K562 (cell line): Measurements from ENCODE around the gene DAP. TPM values are rescaled to one million over a fixed set of nuclear protein-coding genes. Genes with fewer than 3 reads are reported as not detected.

Experiments used
- CAMTA2 ChIP-seq: fragments of 250-450 bp; sonication (Bioruptor Pico); conservative IDR thresholded peaks from 2 replicates; pipeline ENCODE4 v1.5.1; 2022
- KAT8 ChIP-seq: fragments of 450-650 bp; IDR thresholded peaks from 2 replicates; pipeline ENCODE4 v1.6.1; 2016; ENCODE audit warnings: low read depth, mild to moderate bottlenecking
- KDM1A ChIP-seq, 2 experiments: fragments of 450-650 bp; IDR thresholded peaks; 2 replicates each; pipeline ENCODE4 v1.6.1; 2016; ENCODE audit warnings: mild to moderate bottlenecking in 2 of 2
- MYBL2 ChIP-seq, 2 experiments: fragments of 450-650 bp in 1 of 2; sonication (generic) in 1 of 2; formaldehyde crosslinking in 1 of 2; IDR thresholded peaks; 2 replicates each; pipeline versions ENCODE4 v1.6.1 to v1.8.1; 2017 to 2022; ENCODE audit warnings: borderline replicate concordance in 1 of 2, inconsistent platforms in 1 of 2, low read depth in 1 of 2, mild to moderate bottlenecking in 1 of 2, missing genetic modification reagents in 1 of 2, moderate library complexity in 1 of 2
- U2AF2 ChIP-seq: fragments of 200-400 bp; formaldehyde crosslinking; optimal IDR thresholded peaks from 2 replicates; pipeline ENCODE3; 2017; ENCODE audit warnings: low read depth, mild to moderate bottlenecking, low read length
- ZBED1 ChIP-seq: IDR thresholded peaks from 2 replicates; pipeline ENCODE4 v1.6.1; 2014
- ZFP1 ChIP-seq: fragments of 450-650 bp; formaldehyde crosslinking; IDR thresholded peaks from 2 replicates; pipeline ENCODE4 v1.4.0; 2020; ENCODE audit warnings: mild to moderate bottlenecking, mixed read lengths
- ZNF444 ChIP-seq: fragments of 250-450 bp; sonication (Bioruptor Pico); IDR thresholded peaks from 2 replicates; pipeline ENCODE4 v1.4.0; 2020; ENCODE audit warnings: mild to moderate bottlenecking, moderate library complexity
- ZNF75A ChIP-seq: fragments of 450-650 bp; formaldehyde crosslinking; IDR thresholded peaks from 2 replicates; pipeline ENCODE4 v1.4.0; 2020; ENCODE audit warnings: mild to moderate bottlenecking
- polyA plus RNA-seq, 8 experiments: library from polyadenylated mRNA; depleted of rRNA in 4 of 8; stranded (reverse) in 5 of 8; unstranded in 3 of 8; fragments of >200 nt; fragmentation: Nextera tagmentation in 2 of 8; fragmentation: Illumina TruSeq in 1 of 8; extraction: Ambion mirVana in 2 of 8; extraction: Trizol in 1 of 8; gene quantifications; 2 replicates each; pipeline versions ENCODE4 v1.2.1 to v1.2.3, GENCODE V29; 2011 to 2014; ENCODE audit warnings: inconsistent platforms in 1 of 8, missing spikeins in 1 of 8
- total RNA-seq, 7 experiments: library from RNA; depleted of rRNA in 6 of 7; stranded (reverse); fragments of >200 nt in 6 of 7; fragmentation: Illumina TruSeq in 2 of 7; extraction: Trizol in 2 of 7; gene quantifications; 2 replicates each; pipeline versions ENCODE4 v1.2.1 to v1.2.3, GENCODE V29; 2011 to 2021; ENCODE audit warnings: low replicate concordance in 1 of 7
- TF ChIP-seq, protein P1 (sequence below): fragments of 250-450 bp; sonication (Bioruptor Pico); IDR thresholded peaks from 2 replicates; pipeline ENCODE4 v1.4.0; 2020; ENCODE audit warnings: borderline replicate concordance
- TF ChIP-seq, protein P2 (sequence below): sonication (generic); formaldehyde crosslinking; IDR thresholded peaks from 2 replicates; pipeline ENCODE4 v1.4.0; 2020; ENCODE audit warnings: mild to moderate bottlenecking, missing genetic modification reagents
- TF ChIP-seq, protein P3 (sequence below): fragments of 450-650 bp; IDR thresholded peaks from 2 replicates; pipeline ENCODE4 v1.6.1; 2016; ENCODE audit warnings: mild to moderate bottlenecking

Gene DAP
- total and polyA plus RNA-seq, 9 of the 15 experiments (the other 6 are each of a cell fraction or from before 2014, with no cell fraction given) = 14.1 to 151 (median 34.5) TPM

DNA sequence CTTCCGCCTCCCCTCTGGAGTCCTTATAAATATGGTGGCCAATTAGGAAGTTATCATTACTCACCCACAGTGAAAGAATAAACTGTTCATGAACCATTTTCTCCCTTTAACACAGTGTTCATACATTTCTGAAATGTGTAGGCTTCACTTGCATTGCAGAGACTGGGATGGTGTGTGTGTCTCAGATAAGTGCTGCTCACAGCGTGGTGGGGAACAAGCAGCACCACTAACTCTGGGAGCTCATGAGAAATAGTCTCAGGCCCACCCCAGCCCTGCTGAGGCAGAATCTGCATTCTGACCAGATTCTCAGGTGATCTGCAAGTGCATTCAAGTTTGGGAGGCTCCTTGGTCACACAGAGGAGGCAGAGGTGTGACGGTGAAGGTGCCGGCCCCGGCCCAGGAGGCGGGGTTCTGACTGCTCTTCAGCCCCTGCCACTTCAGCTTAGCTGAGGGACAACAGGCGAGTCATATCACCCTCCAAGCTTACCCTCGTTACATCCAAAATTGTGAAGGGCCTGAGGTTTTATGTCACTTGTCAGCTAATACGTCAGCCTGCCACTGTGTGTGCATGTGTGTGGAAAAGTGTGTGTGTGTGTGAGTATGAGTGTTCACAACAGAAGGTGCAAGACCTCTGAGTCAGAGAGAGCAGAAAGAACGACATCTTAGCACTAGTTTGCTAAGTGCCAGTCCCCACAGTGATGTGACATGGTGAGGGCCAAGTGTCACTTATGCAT, 34.7 kb downstream of the DAP start (continued):
- TF ChIP-seq, protein P1, sequence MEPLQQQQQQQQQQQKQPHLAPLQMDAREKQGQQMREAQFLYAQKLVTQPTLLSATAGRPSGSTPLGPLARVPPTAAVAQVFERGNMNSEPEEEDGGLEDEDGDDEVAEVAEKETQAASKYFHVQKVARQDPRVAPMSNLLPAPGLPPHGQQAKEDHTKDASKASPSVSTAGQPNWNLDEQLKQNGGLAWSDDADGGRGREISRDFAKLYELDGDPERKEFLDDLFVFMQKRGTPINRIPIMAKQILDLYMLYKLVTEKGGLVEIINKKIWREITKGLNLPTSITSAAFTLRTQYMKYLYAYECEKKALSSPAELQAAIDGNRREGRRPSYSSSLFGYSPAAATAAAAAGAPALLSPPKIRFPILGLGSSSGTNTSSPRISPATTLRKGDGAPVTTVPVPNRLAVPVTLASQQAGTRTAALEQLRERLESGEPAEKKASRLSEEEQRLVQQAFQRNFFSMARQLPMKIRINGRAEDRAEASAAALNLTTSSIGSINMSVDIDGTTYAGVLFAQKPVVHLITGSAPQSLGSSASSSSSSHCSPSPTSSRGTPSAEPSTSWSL (CRISPR knock-in tag) = no peak
- TF ChIP-seq, protein P2, sequence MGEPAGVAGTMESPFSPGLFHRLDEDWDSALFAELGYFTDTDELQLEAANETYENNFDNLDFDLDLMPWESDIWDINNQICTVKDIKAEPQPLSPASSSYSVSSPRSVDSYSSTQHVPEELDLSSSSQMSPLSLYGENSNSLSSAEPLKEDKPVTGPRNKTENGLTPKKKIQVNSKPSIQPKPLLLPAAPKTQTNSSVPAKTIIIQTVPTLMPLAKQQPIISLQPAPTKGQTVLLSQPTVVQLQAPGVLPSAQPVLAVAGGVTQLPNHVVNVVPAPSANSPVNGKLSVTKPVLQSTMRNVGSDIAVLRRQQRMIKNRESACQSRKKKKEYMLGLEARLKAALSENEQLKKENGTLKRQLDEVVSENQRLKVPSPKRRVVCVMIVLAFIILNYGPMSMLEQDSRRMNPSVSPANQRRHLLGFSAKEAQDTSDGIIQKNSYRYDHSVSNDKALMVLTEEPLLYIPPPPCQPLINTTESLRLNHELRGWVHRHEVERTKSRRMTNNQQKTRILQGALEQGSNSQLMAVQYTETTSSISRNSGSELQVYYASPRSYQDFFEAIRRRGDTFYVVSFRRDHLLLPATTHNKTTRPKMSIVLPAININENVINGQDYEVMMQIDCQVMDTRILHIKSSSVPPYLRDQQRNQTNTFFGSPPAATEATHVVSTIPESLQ (CRISPR knock-in tag) = no peak
- TF ChIP-seq KAT8 = no peak
- TF ChIP-seq U2AF2 = no peak
- no peak for TF ChIP-seq ZFP1
- TF ChIP-seq KDM1A (IDR thresholded peaks at IDR 0.05) = no peak
- TF ChIP-seq, protein P3, sequence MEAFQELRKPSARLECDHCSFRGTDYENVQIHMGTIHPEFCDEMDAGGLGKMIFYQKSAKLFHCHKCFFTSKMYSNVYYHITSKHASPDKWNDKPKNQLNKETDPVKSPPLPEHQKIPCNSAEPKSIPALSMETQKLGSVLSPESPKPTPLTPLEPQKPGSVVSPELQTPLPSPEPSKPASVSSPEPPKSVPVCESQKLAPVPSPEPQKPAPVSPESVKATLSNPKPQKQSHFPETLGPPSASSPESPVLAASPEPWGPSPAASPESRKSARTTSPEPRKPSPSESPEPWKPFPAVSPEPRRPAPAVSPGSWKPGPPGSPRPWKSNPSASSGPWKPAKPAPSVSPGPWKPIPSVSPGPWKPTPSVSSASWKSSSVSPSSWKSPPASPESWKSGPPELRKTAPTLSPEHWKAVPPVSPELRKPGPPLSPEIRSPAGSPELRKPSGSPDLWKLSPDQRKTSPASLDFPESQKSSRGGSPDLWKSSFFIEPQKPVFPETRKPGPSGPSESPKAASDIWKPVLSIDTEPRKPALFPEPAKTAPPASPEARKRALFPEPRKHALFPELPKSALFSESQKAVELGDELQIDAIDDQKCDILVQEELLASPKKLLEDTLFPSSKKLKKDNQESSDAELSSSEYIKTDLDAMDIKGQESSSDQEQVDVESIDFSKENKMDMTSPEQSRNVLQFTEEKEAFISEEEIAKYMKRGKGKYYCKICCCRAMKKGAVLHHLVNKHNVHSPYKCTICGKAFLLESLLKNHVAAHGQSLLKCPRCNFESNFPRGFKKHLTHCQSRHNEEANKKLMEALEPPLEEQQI = no peak
- no peak for TF ChIP-seq ZNF75A
- TF ChIP-seq ZBED1 = no peak
- no peak for TF ChIP-seq MYBL2 (IDR thresholded peaks at IDR 0.05; ENCODE audit: low read depth)
- no peak for TF ChIP-seq MYBL2 (CRISPR knock-in tag; IDR thresholded peaks at IDR 0.05; ENCODE audit: borderline replicate concordance)
- no peak for TF ChIP-seq ZNF444 (CRISPR knock-in tag)
- no peak for TF ChIP-seq CAMTA2 (CRISPR knock-in tag)
